Neuronal stem cell (in vitro differentiated cells): Measurements from ENCODE around the gene IL10RB.

Experiments
- DNase-seq: peaks from one replicate; pipeline ENCODE4 v3.0.0-alpha.2; 2013; ENCODE audit warnings: low spot score
- H2AFZ ChIP-seq: one replicate; pipeline ENCODE4 v1.6.1; 2013; ENCODE audit warnings: mild to moderate bottlenecking, low read length, inconsistent platforms
- H2AK5ac ChIP-seq: 2 replicates; pipeline ENCODE4 v1.6.1; 2013; ENCODE audit warnings: low read depth, mild to moderate bottlenecking, inconsistent platforms, low read length, moderate library complexity, mixed read lengths
- H2BK120ac ChIP-seq: 2 replicates; pipeline ENCODE4 v1.6.1; 2013; ENCODE audit warnings: low read depth, mild to moderate bottlenecking, inconsistent platforms, low read length, moderate library complexity, mixed read lengths
- H2BK12ac ChIP-seq: one replicate; pipeline ENCODE4 v1.6.1; 2013; ENCODE audit warnings: low read length, inconsistent platforms
- H2BK15ac ChIP-seq: 2 replicates; pipeline ENCODE4 v1.6.1; 2013; ENCODE audit warnings: mild to moderate bottlenecking, low read length, inconsistent platforms, mixed read lengths
- H2BK5ac ChIP-seq: one replicate; pipeline ENCODE4 v1.6.1; 2013; ENCODE audit warnings: inconsistent platforms, mild to moderate bottlenecking, low read length, moderate library complexity
- H3K14ac ChIP-seq: one replicate; pipeline ENCODE4 v1.6.1; 2013; ENCODE audit warnings: low read length, inconsistent platforms
- H3K18ac ChIP-seq: 2 replicates; pipeline ENCODE4 v1.6.1; 2013; ENCODE audit warnings: low read length, inconsistent platforms
- H3K23ac ChIP-seq: 2 replicates; pipeline ENCODE4 v1.6.1; 2013; ENCODE audit warnings: low read depth, mild to moderate bottlenecking, mixed read lengths, low read length, inconsistent platforms; ENCODE audit not compliant: poor library complexity
- H3K27ac ChIP-seq: replicated peaks from 3 replicates; pipeline ENCODE4 v1.5.1; 2013; ENCODE audit warnings: low read length, inconsistent platforms
- H3K27me3 ChIP-seq, 3 experiments: 2 replicates each; pipeline ENCODE4 v1.6.1; 2013; ENCODE audit warnings: low read length in 3 of 3, mild to moderate bottlenecking in 2 of 3, inconsistent platforms in 1 of 3, low read depth in 1 of 3, mixed read lengths in 1 of 3, moderate library complexity in 1 of 3; ENCODE audit not compliant: control insufficient read depth in 3 of 3, insufficient read depth in 3 of 3
- H3K36me3 ChIP-seq, 2 donors: replicated peaks in 1 of 2; 2 replicates each; pipeline ENCODE4 v1.6.1; 2013; ENCODE audit warnings: low read length in 2 of 2; ENCODE audit not compliant: control insufficient read depth in 2 of 2, insufficient read depth in 2 of 2
- H3K4ac ChIP-seq: 2 replicates; pipeline ENCODE4 v1.6.1; 2013; ENCODE audit warnings: inconsistent platforms, mild to moderate bottlenecking, low read length, moderate library complexity
- H3K4me1 ChIP-seq, 2 donors: 1 replicate in 1 of 2; 2 replicates in 1 of 2; pipeline ENCODE4 v1.6.1; 2013; ENCODE audit warnings: low read length in 2 of 2, low read depth in 1 of 2; ENCODE audit not compliant: control insufficient read depth in 2 of 2, insufficient read depth in 1 of 2
- H3K4me2 ChIP-seq: one replicate; pipeline ENCODE4 v1.6.1; 2013; ENCODE audit warnings: mild to moderate bottlenecking, low read length, inconsistent platforms; ENCODE audit not compliant: insufficient read depth, poor library complexity, severe bottlenecking
- H3K4me3 ChIP-seq, 2 donors: 2 replicates each; pipeline ENCODE4 v1.5.1; 2013; ENCODE audit warnings: low read length in 2 of 2, mild to moderate bottlenecking in 2 of 2, inconsistent platforms in 1 of 2, moderate library complexity in 1 of 2
- H3K79me1 ChIP-seq: one replicate; pipeline ENCODE4 v1.6.1; 2013; ENCODE audit warnings: low read depth, mild to moderate bottlenecking, inconsistent platforms, low read length, moderate library complexity
- H3K9ac ChIP-seq: one replicate; pipeline ENCODE4 v1.6.1; 2013; ENCODE audit warnings: mild to moderate bottlenecking, low read depth, low read length, inconsistent platforms; ENCODE audit not compliant: poor library complexity
- H3K9me3 ChIP-seq, 2 donors: replicated peaks in 1 of 2; 2 replicates each; pipeline versions ENCODE3 to v1.6.1; 2013; ENCODE audit warnings: low read length in 2 of 2, mild to moderate bottlenecking in 2 of 2, inconsistent platforms in 1 of 2, low read depth in 1 of 2, mixed read lengths in 1 of 2, moderate library complexity in 1 of 2; ENCODE audit not compliant: control insufficient read depth in 2 of 2, insufficient read depth in 1 of 2
- H4K8ac ChIP-seq: one replicate; pipeline ENCODE4 v1.6.1; 2013; ENCODE audit warnings: low read depth, mild to moderate bottlenecking, inconsistent platforms, low read length, moderate library complexity
- H4K91ac ChIP-seq: one replicate; pipeline ENCODE4 v1.6.1; 2013; ENCODE audit warnings: low read length, low read depth, mild to moderate bottlenecking, inconsistent platforms; ENCODE audit not compliant: poor library complexity
- WGBS, 2 donors: extraction: QIAGEN DNeasy Blood & Tissue Kit; methylation state at CpG; one replicate each; pipeline ENCODE4 v1.1.7; 2013; ENCODE audit warnings: missing lambda C conversion rate in 2 of 2, mixed read lengths in 1 of 2; ENCODE audit not compliant: insufficient read length in 2 of 2, insufficient replicate concordance in 1 of 2; ENCODE audit errors: extremely low coverage in 2 of 2; 5-methylcytosine and 5-hydroxymethylcytosine counted together

Gene IL10RB

GRCh38 chr21:33325222-33326067 is 59.3 kb downstream of the IL10RB start:
- Histone ChIP-seq H4K91ac (peak overlapping the region; percentile 72), H2BK120ac (no peak overlapping the region), H3K18ac (peak overlapping the region; percentile 100), H3K4me2 (peak overlapping the region; percentile 69), H3K9me3 (peaks cover 2 to 14% of the 10 kb centered on the region in 2 donors), H3K4ac (peak overlapping the region; percentile 98), H3K79me1 (peaks cover 2% of the 10 kb centered on the region), H3K27me3 (no peaks in the 10 kb centered on the region), H3K14ac (peak overlapping the region; percentile 100), H3K23ac (peak overlapping the region; percentile 99), H2BK12ac (peak overlapping the region; percentile 58), H3K9ac (peak overlapping the region; percentile 100), H3K4me3 (peak overlapping the region; percentile 74 to 95), H2AK5ac (peak overlapping the region; percentile 63), H3K36me3 (peaks cover 0 to 13% of the 10 kb centered on the region in 2 donors), H4K8ac (peak overlapping the region; percentile 99), H2BK5ac (peak overlapping the region; percentile 69), H2BK15ac (peak overlapping the region; percentile 13), H3K4me1 (no peaks in the 10 kb centered on the region), H2AFZ (peak overlapping the region; percentile 94), H3K27ac (no peak overlapping the region)
- DNase-seq, result peak; percentile 5
- no CpG with 5 or more reads among the region's 28 CpGs for WGBS, 2 donors

DNA sequence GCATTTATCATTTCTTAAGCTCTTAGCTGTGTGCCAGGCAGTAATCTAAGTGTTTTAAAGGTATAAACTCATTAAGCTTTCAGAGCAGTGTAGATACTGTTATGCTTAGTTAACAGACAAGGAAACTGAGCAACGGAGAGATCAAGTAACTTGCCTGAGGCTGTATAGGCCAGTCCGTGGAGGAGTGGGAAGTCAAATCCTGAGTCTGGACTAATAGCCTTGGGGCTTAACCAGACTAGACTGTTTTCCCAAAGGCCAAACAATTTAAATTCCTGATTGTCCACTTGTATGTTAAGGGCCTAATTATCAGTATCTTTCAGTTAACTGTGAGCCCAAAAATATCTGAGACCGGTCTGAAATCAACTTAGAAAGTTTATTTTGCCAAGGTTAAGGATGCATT is 61.2 kb downstream of the IL10RB start:
- no peak overlapping the region for H3K27ac ChIP-seq
- H3K36me3 ChIP-seq, result peaks cover 11 to 25% of the 10 kb centered on the region in 2 donors
- no peak overlapping the region for H2BK5ac ChIP-seq
- H3K79me1 ChIP-seq, result peaks cover 4% of the 10 kb centered on the region
- H2AFZ ChIP-seq, result no peak overlapping the region
- H4K8ac ChIP-seq, result no peak overlapping the region
- H3K14ac ChIP-seq, result no peak overlapping the region
- no peaks in the 10 kb centered on the region for H3K4me1 ChIP-seq
- H3K27me3 ChIP-seq, result no peaks in the 10 kb centered on the region
- H3K18ac ChIP-seq, result no peak overlapping the region
- H4K91ac ChIP-seq, result no peak overlapping the region
- H3K4me3 ChIP-seq, result no peak overlapping the region
- peaks cover 18 to 33% of the 10 kb centered on the region in 2 donors for H3K9me3 ChIP-seq
- H3K9ac ChIP-seq, result no peak overlapping the region
- no peak overlapping the region for H3K4me2 ChIP-seq
- no peak overlapping the region for H3K23ac ChIP-seq
- no peak overlapping the region for H2BK15ac ChIP-seq
- WGBS, 2 donors, result no CpG with 5 or more reads among the region's 3 CpGs
- H2AK5ac ChIP-seq, result no peak overlapping the region
- no peak for DNase-seq
- no peak overlapping the region for H2BK12ac ChIP-seq
- H2BK120ac ChIP-seq, result no peak overlapping the region
- H3K4ac ChIP-seq, result no peak overlapping the region

- no CpG with 5 or more reads among the region's 7 CpGs for WGBS, 2 donors
Measured at GRCh38 chr21:33327792-33328433, 61.7 kb downstream of the IL10RB start.

GRCh38 chr21:33330726-33331125 is 64.6 kb downstream of the IL10RB start:
- Histone ChIP-seq H2BK12ac (no peak overlapping the region), H4K91ac (no peak overlapping the region), H3K9me3 (peaks cover 28 to 60% of the 10 kb centered on the region in 2 donors), H3K23ac (no peak overlapping the region), H2BK120ac (no peak overlapping the region), H2BK15ac (no peak overlapping the region), H3K36me3 (peaks cover 15 to 37% of the 10 kb centered on the region in 2 donors), H3K14ac (no peak overlapping the region), H3K4ac (no peak overlapping the region), H3K79me1 (peaks cover 2% of the 10 kb centered on the region), H4K8ac (no peak overlapping the region), H3K18ac (no peak overlapping the region), H3K4me3 (no peak overlapping the region), H2BK5ac (no peak overlapping the region), H3K9ac (no peak overlapping the region), H3K4me2 (no peak overlapping the region), H2AFZ (no peak overlapping the region), H3K27me3 (no peaks in the 10 kb centered on the region), H3K4me1 (no peaks in the 10 kb centered on the region), H3K27ac (no peak overlapping the region), H2AK5ac (no peak overlapping the region)
- no CpG with 5 or more reads among the region's 3 CpGs for WGBS, 2 donors
- no peak for DNase-seq

More at GRCh38 chr21:33327792-33328433, 61.7 kb downstream of the IL10RB start:
- no peak overlapping the region for H3K4me3 ChIP-seq
- no peak overlapping the region for H2AFZ ChIP-seq
- peaks cover 11 to 27% of the 10 kb centered on the region in 2 donors for H3K36me3 ChIP-seq
- H2BK120ac ChIP-seq, result no peak overlapping the region
- H3K27me3 ChIP-seq, result no peaks in the 10 kb centered on the region
- H3K23ac ChIP-seq, result no peak overlapping the region
- H4K8ac ChIP-seq, result no peak overlapping the region
- no peak overlapping the region for H2BK5ac ChIP-seq
- H3K9me3 ChIP-seq, result peaks cover 18 to 38% of the 10 kb centered on the region in 2 donors
- H3K9ac ChIP-seq, result no peak overlapping the region
- no peak overlapping the region for H3K4me2 ChIP-seq
- no peak for DNase-seq
- no peak overlapping the region for H3K14ac ChIP-seq
- H2BK15ac ChIP-seq, result no peak overlapping the region
- no peak overlapping the region for H3K18ac ChIP-seq
- H2BK12ac ChIP-seq, result no peak overlapping the region
- H3K4me1 ChIP-seq, result no peaks in the 10 kb centered on the region
- H3K79me1 ChIP-seq, result peaks cover 4% of the 10 kb centered on the region
- H3K27ac ChIP-seq, result no peak overlapping the region
- no peak overlapping the region for H3K4ac ChIP-seq
- no peak overlapping the region for H4K91ac ChIP-seq
- H2AK5ac ChIP-seq, result no peak overlapping the region
